Measurements from ENCODE around the gene NOL11.

DNA sequence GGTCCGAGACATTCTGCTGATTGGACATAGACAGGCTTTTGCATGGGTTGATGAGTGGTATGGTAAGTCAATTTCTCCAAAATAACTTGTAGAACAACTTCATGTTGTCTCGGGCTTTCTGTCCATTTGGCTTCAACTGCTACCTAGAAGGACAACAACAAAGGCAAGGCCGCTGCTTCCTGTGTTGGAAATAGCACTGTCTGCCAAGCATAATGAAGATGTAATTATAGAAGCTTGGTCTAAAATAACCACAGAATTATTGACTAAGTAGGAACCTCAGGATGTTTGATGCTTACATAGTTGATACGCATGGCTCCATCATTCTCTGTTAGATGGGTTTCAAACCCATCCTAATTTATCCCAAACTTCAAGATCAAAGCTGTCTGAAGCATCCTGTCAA lies 42.3 kb upstream of the NOL11 start:
- TF ChIP-seq POLR2A (IDR thresholded peaks at IDR 0.05; ENCODE audit: low read length) (no peak), GATA1 (IDR thresholded peaks at IDR 0.05; ENCODE audit: low read depth, low read length) (no peak)
